GM13976 (cell line): ENCODE data around the gene TMEM94.
"Not testable (repeated sequence)": the region's sequence is repeated elsewhere in the genome, so short reads cannot be mapped to it uniquely, and the experiment has no call there.

Experiments
- DNase-seq: peaks from one replicate; pipeline ENCODE4 v3.0.0; 2012; ENCODE audit warnings: low spot score
- CTCF ChIP-seq: IDR thresholded peaks from 2 replicates; pipeline ENCODE4 v1.5.1; 2012; ENCODE audit warnings: borderline replicate concordance, mild to moderate bottlenecking; ENCODE audit not compliant: insufficient read depth; ENCODE audit errors: extremely low read depth, missing control alignments, control extremely low read depth
- in situ Hi-C: fragments of 300-500 bp; cut with MboI; formaldehyde crosslinking; loops from one replicate; pipeline ENCODE4 v1.12.0; 2022; ENCODE audit warnings: low sequenced_read_pairs, mixed read lengths, inconsistent platforms; ENCODE audit not compliant: unreplicated experiment

TMEM94 gene

GRCh38 chr17:75518983-75519537 is 62.6 kb downstream of the TMEM94 start:
- no peak for DNase-seq
- no peak for TF ChIP-seq CTCF
- in situ Hi-C loops = no loop called here

- DNase-seq, in situ Hi-C loops: not testable (repeated sequence)
Measured at GRCh38 chr17:75520413-75520812, 64.0 kb downstream of the TMEM94 start.

- TF ChIP-seq CTCF = no peak
- in situ Hi-C loops = no loop called here
- no peak for DNase-seq
Measured at GRCh38 chr17:75521290-75521689, 64.9 kb downstream of the TMEM94 start.

- in situ Hi-C loops = no loop called here
- TF ChIP-seq CTCF = no peak
- DNase-seq = no peak
Measured at GRCh38 chr17:75521951-75522727, 65.7 kb downstream of the TMEM94 start.

- TF ChIP-seq CTCF = no peak
- in situ Hi-C loops = no loop called here
- DNase-seq = no peak
Measured at GRCh38 chr17:75523647-75524046, 67.2 kb downstream of the TMEM94 start.

- TF ChIP-seq CTCF = no peak
- DNase-seq = no peak
- in situ Hi-C loops = no loop called here
Measured at GRCh38 chr17:75524269-75524969, 68.0 kb downstream of the TMEM94 start.

GRCh38 chr17:75524970-75525805 is 68.8 kb downstream of the TMEM94 start, which contains the start of gene LLGL2:
Gene LLGL2 (plus strand): TSS chr17:75525697. CDS start chr17:75543427, 17,730 bp downstream.
- TF ChIP-seq CTCF = peak; percentile 50
- in situ Hi-C loops = no loop called here
- DNase-seq = peak; percentile 96
